NCI-H524 (cell line): ENCODE measurements around the gene SOX6.
A peak's percentile ranks its signal among the peaks of the same experiment; 100 is the strongest.
"Not testable (repeated sequence)": the region's sequence is repeated elsewhere in the genome, so short reads cannot be mapped to it uniquely, and the experiment has no call there.

Experiments used
- DNase-seq, 2 experiments: peaks; one replicate each; lab custom pipeline; 2025; lab: John Stamatoyannopoulos, UW

Gene SOX6

DNA sequence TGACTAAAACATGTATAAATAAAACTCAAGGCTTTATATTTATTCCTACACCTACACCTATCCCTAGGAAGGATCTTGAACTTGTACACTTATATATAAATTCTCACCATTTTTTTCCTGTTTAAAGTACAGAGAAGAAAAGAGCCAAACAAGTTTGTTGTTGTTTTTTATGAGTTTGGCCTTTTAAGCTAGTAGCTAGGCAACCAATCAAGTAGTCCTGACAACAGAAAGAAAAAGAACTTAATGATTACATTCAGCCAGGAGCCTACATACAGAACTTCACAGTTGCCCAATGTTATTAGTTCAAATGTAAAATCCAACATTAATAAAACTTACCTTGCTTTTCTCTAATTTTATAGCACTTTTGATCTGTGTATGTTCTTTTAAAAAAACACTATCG lies 316.2 kb downstream of the SOX6 start:
- DNase-seq = no peak

DNA sequence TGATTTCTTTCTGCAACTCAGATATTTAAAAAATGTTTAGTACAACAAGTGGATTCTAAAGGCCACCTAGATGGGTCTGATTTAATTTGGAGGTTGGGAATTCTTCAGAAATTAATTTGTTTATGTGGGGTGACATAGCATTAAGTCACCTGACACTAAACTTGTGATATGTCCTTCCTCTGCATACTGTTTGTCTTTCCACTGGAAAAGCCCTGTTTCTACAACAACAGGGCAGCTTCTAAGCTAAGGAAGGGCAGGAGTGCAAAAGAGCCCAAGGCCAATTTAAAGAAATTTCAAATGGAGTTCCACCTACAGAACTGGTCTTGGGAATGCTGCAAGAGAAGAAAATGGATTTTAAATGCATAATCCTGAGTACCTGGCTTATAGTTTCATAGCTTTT lies 319.2 kb downstream of the SOX6 start:
- DNase-seq = no peak

DNA sequence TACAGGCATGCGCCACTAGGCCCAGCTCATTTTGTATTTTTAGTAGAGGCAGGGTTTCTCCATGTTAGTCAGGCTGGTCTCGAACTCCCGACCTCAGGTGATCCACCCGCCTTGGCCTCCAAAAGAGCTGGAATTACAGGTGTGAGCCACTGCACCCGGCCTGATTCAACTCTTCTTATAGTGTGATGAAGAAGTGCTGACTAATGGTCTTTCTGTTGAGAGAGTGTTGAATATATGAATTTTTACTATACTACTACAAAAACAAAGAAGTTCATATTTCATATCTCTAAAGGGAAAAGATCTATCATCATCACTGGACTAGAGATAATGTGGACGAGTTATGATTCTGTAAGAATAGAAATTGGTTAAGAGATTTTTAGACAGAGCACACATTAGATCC lies 320.1 kb downstream of the SOX6 start:
- DNase-seq = no peak

GRCh38 chr11:16034074-16034473 lies 322.3 kb downstream of the SOX6 start:
- no peak for DNase-seq

GRCh38 chr11:16032974-16033373 lies 323.4 kb downstream of the SOX6 start:
- DNase-seq = no peak

DNA sequence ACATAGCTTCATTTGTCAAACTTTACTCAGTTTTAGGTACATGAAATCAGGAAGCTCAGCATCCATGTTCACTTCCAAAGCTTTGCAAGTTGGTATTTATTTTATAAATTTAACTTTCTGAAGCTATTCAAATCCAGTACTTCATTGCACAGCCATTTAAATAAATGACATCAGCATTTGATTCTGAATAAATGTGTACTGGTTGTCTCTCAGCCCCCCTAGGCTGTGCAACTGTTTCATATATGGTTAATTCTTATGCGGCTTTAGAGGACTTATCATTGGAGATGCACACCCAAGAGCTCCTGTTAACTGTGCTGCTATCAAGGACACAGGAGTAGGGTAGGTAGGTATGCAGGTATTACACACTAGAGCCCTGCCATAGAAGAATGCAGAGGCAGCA lies 325.1 kb downstream of the SOX6 start:
- DNase-seq = no peak

DNA sequence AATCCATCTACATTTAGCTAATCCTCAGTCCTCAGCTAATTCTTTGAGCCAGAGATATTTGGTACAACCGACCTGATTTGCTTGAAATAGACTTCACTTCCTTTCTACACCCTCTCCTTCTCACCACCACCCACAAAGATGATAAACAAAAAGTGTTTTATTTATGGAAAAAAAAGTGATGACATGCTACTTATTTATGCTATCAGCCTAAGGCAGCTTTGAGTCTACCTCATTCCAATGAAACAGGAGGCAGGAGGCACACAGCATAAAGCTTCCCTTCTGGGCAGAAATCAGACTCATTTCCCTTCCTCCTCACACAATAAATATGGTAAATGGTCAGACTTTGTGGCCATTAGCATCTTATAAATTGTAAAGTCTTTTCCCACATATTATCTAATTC lies 325.7 kb downstream of the SOX6 start:
- DNase-seq = no peak

DNA sequence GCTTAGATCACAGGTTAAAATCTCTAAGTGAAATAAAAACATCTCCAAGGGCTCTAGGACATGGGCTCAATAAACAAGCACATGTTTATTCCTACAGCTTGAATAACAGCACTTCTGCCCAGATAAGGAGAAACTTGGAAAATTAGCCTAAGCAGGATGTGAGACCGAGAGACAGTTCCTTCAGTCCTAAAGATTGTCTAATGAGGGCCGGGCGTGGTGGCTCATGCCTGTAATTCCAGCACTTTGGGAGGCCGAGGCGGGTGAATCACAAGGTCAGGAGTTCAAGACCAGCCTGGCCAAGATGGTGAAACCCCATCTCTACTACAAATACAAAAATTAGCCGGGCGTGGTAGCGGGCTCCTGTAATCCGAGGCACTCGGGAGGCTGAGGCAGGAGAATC lies 327.2 kb downstream of the SOX6 start:
- not testable (repeated sequence) for DNase-seq

DNA sequence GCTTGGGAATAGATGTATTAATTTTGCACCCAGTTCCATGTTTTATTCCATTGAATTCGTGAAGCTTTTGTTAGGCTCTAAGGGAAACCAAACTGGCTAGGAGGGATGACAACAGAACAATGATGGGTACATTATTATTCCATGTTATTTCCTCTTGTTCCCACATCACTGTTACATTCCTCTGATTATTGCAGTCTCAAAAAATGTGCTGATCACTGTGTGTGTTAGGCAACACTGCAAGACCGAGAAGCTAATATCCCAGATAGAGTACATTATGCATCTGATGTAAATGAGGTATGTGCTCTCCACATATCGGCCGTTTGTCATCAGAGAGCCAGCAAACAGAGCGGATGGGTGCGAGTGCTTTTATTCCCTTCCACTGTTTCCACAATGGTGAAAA lies 327.9 kb downstream of the SOX6 start:
- no peak for DNase-seq

DNA sequence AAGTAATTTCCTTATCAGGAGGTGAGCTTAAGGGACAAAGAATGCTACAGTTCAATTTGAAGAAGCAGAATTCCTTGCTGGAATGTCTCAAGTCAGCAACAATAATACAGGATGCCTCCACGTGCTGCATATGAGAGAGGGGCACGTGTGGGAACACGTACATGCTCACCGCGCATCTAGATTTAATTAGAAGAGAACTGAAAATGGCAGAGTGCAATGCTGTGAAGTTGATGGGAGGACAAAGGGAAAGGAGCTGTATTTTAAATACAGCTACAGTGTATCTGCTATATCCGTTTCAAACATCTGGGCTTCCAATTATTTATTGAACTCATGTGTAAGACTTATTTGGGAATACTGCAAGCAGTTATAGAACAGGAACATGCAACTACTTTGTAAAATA lies 328.7 kb downstream of the SOX6 start:
- no peak for DNase-seq

- no peak for DNase-seq
Measured at GRCh38 chr11:16026849-16027248, 329.5 kb downstream of the SOX6 start.

DNA sequence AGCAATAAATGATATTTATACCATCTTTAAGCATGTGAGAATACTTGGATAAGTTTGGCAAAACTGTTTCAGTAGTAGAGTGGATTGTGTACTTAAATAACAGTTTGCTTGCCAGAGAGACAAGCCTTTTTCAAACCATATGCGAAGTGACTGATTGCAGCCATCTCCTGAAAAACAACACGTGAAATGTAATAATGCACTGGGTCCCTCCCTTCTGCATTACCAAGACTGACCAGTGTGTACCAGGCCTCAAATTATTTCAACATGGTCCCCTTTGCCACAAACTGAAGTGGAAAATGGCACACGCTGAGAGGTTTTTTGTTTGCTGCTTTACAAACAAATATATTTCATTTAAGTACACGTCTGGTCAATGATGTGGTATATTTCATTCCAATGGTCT lies 337.4 kb downstream of the SOX6 start:
- no peak for DNase-seq

- DNase-seq = no peak
Measured at GRCh38 chr11:16016468-16016829, 339.9 kb downstream of the SOX6 start.

DNA sequence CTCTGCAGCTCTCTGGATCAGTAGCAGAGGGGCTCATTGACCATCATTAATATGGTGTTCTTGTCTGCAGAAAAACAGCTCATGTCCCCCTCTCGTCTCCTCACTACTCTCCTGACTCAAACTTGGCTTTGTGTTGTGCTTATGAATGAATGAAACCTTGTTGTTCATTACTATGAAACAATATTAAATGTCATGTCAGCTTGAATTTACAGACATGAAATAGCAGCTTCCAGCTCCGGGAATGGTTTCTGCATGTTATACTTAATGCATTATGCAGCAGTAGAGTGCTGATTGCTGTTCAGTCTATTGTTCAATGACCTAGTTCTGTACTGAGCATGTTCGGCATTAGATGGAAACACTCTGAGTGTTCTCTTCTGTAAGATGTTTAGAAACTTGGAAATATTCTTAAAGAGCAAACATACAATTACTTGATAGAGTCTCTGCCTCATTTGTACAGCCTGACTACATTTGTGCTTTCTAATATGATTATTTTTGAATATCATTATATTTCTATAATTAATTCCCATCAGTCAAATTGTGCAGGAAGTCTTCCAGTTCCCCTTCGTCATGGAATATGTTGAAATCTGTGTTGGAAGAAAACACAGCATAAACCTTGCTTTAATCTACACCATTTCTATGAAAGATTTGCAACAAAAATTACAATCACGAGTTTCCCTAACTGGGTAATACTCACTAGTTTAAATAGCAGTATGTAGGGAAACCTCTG lies 340.4 kb downstream of the SOX6 start:
- no peak for DNase-seq

- peak; percentile 5 to 51 for DNase-seq
Measured at GRCh38 chr11:16013649-16014275, 342.6 kb downstream of the SOX6 start.

DNA sequence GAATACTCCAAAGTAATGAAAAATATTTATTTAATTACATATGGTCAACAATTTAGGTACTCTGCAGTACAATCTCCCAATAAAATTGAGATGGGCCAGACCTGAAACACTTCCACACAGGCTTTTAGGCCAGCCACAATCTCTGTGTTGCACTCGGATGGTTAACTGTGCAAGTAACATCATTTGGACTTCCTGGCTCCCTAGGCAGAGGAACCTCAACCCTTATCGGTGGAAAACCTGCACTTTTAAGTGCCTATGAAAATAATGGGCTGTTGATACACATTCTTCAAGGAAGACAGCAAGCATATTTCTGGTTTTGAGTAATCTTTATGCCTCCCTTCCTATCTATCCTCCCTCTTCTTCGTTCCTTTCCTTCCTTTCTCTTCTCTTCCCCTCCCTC lies 343.1 kb downstream of the SOX6 start:
- DNase-seq = no peak

- DNase-seq = peak; percentile 40 to 78
Measured at GRCh38 chr11:16012125-16012751, 344.1 kb downstream of the SOX6 start.

- no peak for DNase-seq
Measured at GRCh38 chr11:16011396-16011795, 344.9 kb downstream of the SOX6 start.

- DNase-seq = no peak
Measured at GRCh38 chr11:16009021-16009420, 347.3 kb downstream of the SOX6 start.

DNA sequence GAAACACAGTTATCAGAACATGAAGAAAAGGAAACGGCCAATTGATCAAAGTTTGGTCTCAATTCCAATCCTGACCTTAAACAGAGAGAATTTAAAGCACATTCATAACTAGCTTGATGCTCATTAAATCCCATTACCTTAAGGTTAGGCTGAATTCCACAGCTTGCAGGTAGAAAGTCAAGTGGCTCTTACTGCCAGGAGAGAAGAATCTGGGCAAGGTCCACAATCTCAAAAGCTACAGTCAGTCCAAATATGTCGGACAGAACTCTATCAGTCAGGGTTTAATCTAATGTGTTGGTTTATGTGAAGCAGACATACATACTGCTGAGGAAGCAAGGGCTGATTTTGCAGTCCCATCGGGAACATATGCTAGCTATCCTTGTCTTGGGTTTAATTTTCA lies 348.8 kb downstream of the SOX6 start:
- DNase-seq = no peak

GRCh38 chr11:16002942-16003341 lies 353.4 kb downstream of the SOX6 start:
- peak in 1 of 2 experiments; percentile 7 for DNase-seq

DNA sequence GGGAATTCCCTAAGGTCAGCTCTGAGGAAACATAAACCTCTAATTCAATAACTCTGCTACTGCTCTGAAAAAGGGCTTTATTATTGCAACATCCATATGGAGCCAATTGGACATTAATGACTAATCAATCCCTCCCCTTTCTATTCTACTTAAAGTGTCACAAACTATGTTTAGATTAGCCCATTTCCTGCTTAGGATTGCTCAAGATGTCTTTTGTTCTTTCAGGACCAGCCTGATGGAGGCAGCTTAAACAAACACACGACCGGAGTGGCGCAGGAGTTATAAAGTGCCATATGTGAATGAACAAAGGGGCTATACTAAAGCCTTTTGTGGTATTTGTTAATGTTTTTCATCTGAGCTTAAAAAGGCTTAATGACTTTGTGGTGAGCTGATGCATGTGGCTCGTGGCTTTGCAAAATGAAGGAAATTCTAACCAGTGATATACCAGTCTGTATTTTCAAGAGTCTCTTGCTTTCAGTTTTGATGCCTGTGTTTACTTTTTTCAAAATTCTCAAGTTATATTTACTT lies 354.4 kb downstream of the SOX6 start:
- DNase-seq = peak; percentile 55 to 83

- DNase-seq = no peak
Measured at GRCh38 chr11:16001044-16001568, 355.2 kb downstream of the SOX6 start.
